Measurements from ENCODE around the gene COMMD7. TPM values are rescaled to one million over a fixed set of nuclear protein-coding genes. Genes with fewer than 3 reads are reported as not detected.

Gene COMMD7
- total RNA-seq, 1 experiment from 2014 or later: 42.3 TPM

DNA sequence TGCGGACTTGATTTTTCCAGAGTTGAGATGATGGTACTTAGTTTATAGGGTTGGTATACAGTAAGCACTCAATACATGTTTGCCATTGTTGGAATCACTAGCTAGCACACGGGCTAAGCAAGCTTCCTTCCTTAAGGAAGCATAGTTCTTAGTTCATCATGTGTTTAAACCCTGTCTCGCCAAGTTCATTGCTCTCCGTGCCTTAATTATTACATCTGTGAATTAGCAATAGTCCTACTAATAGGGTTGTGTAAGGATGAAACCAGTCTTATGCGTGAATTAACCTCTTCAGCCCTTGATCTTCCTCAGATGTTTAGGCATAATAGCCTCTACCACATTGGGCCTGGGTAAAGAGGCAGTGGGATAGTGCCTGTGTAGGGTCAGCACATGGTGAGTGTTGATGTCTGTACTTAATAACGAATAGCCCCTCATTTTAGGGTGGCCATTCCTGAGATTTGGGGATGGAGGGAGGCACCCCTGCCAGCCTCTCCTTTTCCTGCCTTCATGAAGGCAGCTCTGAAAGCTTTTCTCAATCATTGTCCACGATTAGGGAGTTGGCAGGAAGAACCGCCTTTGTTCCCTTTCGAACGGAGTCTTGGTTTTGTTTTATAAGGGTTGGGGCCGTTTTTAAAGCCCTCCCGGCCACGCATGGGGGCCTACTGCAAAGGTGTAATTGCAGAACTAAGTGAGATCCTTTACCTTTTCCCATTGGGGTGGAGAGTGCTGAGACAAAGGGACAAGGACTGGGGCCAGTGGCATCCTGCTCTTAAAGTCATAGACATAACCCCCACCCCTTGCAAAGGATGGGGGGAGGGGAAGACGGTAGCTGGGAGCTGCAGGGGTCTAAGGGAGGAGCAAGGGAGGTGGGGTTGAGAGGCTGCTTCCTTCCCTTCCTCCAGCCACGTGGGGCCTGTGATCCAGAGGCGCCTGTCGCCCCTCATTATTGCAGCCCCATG is 21.0 kb upstream of the COMMD7 start:
- Histone ChIP-seq H3K4me3 (no peak overlapping the region), H3K36me3 (ENCODE audit: low read depth) (no peaks in the 10 kb centered on the region), H3K4me2 (peak overlapping the region; percentile 100; the same call in 1 of the 2 replicates), H2AFZ (no peak overlapping the region), H3K27ac (no peak overlapping the region), H4K20me1 (ENCODE audit: insufficient read depth) (no peaks in the 10 kb centered on the region), H3K4me1 (replicated peaks; ENCODE audit: insufficient read depth) (peaks cover 7% of the 10 kb centered on the region; the same call in 1 of the 2 replicates), H3F3A (ENCODE audit: insufficient read depth, low read depth) (peaks cover 15% of the 10 kb centered on the region; the same call in 1 of the 2 replicates), H3K27me3 (ENCODE audit: insufficient read depth, low read depth) (no peaks in the 10 kb centered on the region), H3K9me2 (ENCODE audit: insufficient read depth) (no peaks in the 10 kb centered on the region), H3K79me2 (ENCODE audit: low read depth) (no peaks in the 10 kb centered on the region), H3K9me3 (ENCODE audit: insufficient read depth, low read depth) (no peaks in the 10 kb centered on the region)
- DNase-seq: no peak
- intact Hi-C loops (cut with micrococcal nuclease; ENCODE audit: unreplicated experiment): loop anchor here (5.0 kb wide), 1 partner anchor 92 kb away; the partner anchor contains the start of gene C20orf203
- TF ChIP-seq EZH2 (IDR thresholded peaks at IDR 0.05; ENCODE audit: low read depth): no peak
- TF ChIP-seq, protein P1, sequence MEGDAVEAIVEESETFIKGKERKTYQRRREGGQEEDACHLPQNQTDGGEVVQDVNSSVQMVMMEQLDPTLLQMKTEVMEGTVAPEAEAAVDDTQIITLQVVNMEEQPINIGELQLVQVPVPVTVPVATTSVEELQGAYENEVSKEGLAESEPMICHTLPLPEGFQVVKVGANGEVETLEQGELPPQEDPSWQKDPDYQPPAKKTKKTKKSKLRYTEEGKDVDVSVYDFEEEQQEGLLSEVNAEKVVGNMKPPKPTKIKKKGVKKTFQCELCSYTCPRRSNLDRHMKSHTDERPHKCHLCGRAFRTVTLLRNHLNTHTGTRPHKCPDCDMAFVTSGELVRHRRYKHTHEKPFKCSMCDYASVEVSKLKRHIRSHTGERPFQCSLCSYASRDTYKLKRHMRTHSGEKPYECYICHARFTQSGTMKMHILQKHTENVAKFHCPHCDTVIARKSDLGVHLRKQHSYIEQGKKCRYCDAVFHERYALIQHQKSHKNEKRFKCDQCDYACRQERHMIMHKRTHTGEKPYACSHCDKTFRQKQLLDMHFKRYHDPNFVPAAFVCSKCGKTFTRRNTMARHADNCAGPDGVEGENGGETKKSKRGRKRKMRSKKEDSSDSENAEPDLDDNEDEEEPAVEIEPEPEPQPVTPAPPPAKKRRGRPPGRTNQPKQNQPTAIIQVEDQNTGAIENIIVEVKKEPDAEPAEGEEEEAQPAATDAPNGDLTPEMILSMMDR (conservative IDR thresholded peaks at IDR 0.05): no peak
- CTCF ChIA-PET: interaction anchor here (0.7 kb wide), 1 partner anchor 90 kb away, joined by 4 read pairs; the partner anchor contains the start of gene C20orf203
- POLR2A ChIA-PET (ENCODE audit: unreplicated experiment): interaction anchor here (0.7 kb wide), 1 partner anchor 1159 kb away, joined by 7 read pairs; the partner anchor contains the start of gene ID1
- no TSS peak for BruUV-seq (replicated peaks)

DNA sequence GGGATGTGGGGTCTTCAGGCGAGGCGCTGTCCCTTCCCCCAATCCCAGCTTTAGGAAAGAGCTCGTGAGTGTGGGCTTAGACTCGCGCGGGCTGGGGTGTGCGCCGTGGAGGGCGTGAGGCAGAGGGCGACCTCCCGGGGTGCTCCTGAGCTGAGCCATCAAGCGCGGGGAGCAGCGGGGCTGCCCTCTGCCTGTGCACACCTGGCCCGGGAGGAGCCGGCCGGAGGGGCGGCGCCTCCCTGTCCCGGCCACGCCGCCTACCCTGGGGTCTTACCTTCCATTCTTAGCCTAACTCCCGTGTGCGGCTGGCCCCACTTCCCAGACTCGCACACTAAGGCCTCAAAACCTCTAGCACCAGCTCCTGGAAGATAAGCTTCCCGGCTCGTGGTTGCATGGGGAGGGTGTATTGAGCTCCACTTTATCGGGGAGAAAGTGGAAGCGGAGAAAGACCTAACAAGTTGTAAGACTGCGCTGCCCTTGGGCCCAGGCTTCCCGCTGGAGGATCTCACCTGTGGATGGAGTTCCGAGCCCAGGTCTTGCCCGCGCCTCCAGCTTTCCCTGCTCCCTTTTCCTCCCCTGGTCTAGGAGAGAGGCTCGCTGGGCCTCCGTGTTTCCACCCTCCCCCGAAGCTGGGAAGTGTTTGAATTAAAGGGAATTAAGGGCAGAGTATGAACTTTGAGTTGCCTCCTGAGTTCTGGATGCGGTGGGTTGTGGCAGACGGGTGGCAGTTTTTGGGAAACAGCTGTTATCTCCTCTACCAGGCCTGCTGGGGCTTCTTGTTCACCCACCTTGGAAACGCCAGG is 20.1 kb upstream of the COMMD7 start:
- H3F3A ChIP-seq (ENCODE audit: insufficient read depth, low read depth): peaks cover 15% of the 10 kb centered on the region; the same call in 1 of the 2 replicates
- no peaks in the 10 kb centered on the region for H3K79me2 ChIP-seq (ENCODE audit: low read depth)
- H4K20me1 ChIP-seq (ENCODE audit: insufficient read depth): no peaks in the 10 kb centered on the region
- peak overlapping the region; percentile 100 for H3K4me2 ChIP-seq
- peak in 1 of 2 experiments; percentile 23 for DNase-seq
- TF ChIP-seq EZH2 (IDR thresholded peaks at IDR 0.05; ENCODE audit: low read depth): no peak
- TF ChIP-seq, protein P1 (conservative IDR thresholded peaks at IDR 0.05): no peak
- BruUV-seq (replicated peaks): TSS peak; percentile 46
- no peak overlapping the region for H3K27ac ChIP-seq
- ChIA-PET CTCF (interaction anchor here (0.6 to 0.7 kb wide), 2 partner anchors 18 to 89 kb away, joined by 4 to 24 read pairs; partner anchors contain the start of gene C20orf203), POLR2A (ENCODE audit: unreplicated experiment) (interaction anchor here (0.5 to 0.7 kb wide), 2 partner anchors 90 to 1158 kb away, joined by 6 to 7 read pairs; partner anchors contain the start of gene ID1)
- H3K9me3 ChIP-seq (ENCODE audit: insufficient read depth, low read depth): no peaks in the 10 kb centered on the region
- H3K36me3 ChIP-seq (ENCODE audit: low read depth): no peaks in the 10 kb centered on the region
- H3K4me1 ChIP-seq (replicated peaks; ENCODE audit: insufficient read depth): peaks cover 7% of the 10 kb centered on the region; the same call in 1 of the 2 replicates
- no peaks in the 10 kb centered on the region for H3K9me2 ChIP-seq (ENCODE audit: insufficient read depth)
- no peaks in the 10 kb centered on the region for H3K27me3 ChIP-seq (ENCODE audit: insufficient read depth, low read depth)
- intact Hi-C loops (cut with micrococcal nuclease; ENCODE audit: unreplicated experiment): loop anchor here (2.0 to 5.0 kb wide), 2 partner anchors 19 to 91 kb away; partner anchors contain the start of gene C20orf203
- H3K4me3 ChIP-seq: peak overlapping the region; percentile 93
- peak overlapping the region; percentile 96 for H2AFZ ChIP-seq
